Vein endothelial cell (primary cell): ENCODE measurements around the gene SECISBP2L. TPM values are rescaled to one million over a fixed set of nuclear protein-coding genes. Genes with fewer than 3 reads are reported as not detected.

Source experiments
- small RNA-seq: library from RNA; depleted of rRNA; stranded (forward); fragments of <200 nt; gene quantifications from one replicate; pipeline ENCODE3, GENCODE V24; 2012
- total RNA-seq: library from RNA; depleted of rRNA; stranded (reverse); fragments of >200 nt; gene quantifications from 2 replicates; pipeline ENCODE4 v1.2.3, GENCODE V29; 2012

The SECISBP2L gene, protein sequence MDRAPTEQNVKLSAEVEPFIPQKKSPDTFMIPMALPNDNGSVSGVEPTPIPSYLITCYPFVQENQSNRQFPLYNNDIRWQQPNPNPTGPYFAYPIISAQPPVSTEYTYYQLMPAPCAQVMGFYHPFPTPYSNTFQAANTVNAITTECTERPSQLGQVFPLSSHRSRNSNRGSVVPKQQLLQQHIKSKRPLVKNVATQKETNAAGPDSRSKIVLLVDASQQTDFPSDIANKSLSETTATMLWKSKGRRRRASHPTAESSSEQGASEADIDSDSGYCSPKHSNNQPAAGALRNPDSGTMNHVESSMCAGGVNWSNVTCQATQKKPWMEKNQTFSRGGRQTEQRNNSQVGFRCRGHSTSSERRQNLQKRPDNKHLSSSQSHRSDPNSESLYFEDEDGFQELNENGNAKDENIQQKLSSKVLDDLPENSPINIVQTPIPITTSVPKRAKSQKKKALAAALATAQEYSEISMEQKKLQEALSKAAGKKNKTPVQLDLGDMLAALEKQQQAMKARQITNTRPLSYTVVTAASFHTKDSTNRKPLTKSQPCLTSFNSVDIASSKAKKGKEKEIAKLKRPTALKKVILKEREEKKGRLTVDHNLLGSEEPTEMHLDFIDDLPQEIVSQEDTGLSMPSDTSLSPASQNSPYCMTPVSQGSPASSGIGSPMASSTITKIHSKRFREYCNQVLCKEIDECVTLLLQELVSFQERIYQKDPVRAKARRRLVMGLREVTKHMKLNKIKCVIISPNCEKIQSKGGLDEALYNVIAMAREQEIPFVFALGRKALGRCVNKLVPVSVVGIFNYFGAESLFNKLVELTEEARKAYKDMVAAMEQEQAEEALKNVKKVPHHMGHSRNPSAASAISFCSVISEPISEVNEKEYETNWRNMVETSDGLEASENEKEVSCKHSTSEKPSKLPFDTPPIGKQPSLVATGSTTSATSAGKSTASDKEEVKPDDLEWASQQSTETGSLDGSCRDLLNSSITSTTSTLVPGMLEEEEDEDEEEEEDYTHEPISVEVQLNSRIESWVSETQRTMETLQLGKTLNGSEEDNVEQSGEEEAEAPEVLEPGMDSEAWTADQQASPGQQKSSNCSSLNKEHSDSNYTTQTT
- total RNA-seq = 38.2 and 41.2 TPM in 2 replicates

DNA sequence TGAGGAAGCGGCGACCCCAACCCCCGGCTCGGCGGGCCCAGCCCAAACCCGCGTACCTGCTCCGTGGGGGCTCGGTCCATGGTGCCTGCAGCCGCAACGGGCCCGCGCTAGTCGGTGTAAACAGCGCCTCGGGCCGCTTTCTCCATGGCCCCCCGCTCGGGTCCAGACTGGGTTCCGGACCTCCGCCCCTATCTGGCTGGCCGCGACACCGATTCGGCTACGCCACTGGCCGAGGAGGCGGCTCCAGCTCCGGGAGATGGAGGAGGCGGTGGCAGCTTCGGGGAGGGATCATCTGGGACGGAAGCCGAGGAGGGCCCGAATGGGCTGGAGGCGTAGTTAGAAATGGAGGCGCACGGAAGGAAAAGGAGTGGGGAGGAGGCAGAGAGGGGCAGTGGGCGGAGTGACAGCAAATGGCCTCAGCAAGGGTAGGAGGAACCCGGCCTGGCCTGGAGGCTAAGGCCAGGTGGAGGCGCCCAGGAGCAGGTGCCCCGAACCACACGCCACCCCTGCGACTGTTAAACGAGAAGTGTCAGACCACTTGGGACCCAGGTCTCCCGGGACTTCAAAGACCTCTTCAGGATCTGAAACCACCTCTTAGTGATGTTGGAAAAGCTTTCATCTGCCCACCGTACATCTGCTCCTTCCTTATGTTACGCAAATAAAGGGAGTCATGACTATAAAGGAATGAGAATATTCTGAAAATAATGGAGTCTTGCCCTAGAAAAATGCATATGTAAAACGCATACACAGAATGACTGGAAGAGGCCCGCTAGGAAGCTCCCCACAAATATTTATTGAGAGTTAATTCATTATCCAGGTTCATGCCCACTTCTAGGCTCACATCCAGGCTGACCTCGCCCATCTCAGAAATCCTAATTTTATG is at the start of gene SECISBP2L:
Gene SECISBP2L (minus strand): TSS at position 227 of the 883 bp plus-strand sequence. CDS start 147 bp downstream, at position 80.

DNA sequence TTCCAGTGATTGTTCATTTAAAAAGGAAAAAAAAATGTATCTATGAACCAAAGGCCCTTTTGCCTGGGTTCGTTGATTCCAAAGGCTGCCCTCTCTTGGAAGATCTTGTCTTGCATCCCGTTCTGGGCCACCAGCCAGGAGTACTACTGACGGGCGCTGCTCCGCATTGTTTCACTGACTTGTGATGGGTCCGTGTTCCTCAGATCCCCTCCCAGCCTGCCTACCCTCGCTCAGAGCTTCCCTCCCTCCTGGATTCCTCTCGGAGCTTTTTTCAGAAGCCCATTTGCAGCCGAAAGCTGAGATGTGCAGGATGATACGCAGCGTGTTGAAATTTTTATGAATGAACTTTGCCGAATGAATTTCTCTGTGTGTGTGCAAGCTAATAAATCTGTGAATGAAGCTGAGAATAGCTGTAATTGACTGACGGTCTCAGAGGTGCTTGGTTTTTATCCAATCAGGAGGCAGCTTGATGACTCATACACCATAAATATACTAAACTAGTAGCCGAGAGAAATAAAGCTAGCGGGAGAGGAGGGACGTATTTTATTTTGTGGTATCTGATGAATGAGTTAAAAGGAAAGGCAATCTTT is 82.6 kb downstream of the SECISBP2L start, which contains the start of gene SHC4:
Gene SHC4 (minus strand): TSS at position 396 of the 590 bp plus-strand sequence. CDS start 904 bp downstream, outside the sequence.

Small RNA genes lying within 50 kb of the gene (small RNA-seq; reads per million reads assigned to genes)
- not detected for gene RF00019

Other genes starting within 250 kb of the SECISBP2L start
- gene CEP152, start 235.4 kb downstream of the SECISBP2L start, total RNA-seq = 3.9 and 7.6 TPM in 2 replicates
- gene EID1, start 168.3 kb downstream of the SECISBP2L start, total RNA-seq = 219 and 242 TPM in 2 replicates
- gene SHC4, start 82.5 kb downstream of the SECISBP2L start, total RNA-seq = 0.65 and 0.96 TPM in 2 replicates
- 66.0 and 82.3 TPM in 2 replicates for gene COPS2, start 109.2 kb upstream of the SECISBP2L start, total RNA-seq
- 39.2 and 45.9 TPM in 2 replicates for gene GALK2, start 123.8 kb upstream of the SECISBP2L start, total RNA-seq